ENCODE data around the gene ADAM19. TPM values are rescaled to one million over a fixed set of nuclear protein-coding genes. Genes with fewer than 3 reads are reported as not detected.

Gene ADAM19
- total and polyA plus RNA-seq, 3 donors from 2014 or later: 3.1 to 4.9 (median 4.5) TPM

GRCh38 chr5:157556615-157557418 lies 18.8 kb downstream of the ADAM19 start:
- no peaks in the 10 kb centered on the region for H3K9me3 ChIP-seq
- H3K4me3 ChIP-seq: no peak overlapping the region
- no peaks in the 10 kb centered on the region for H3K36me3 ChIP-seq (ENCODE audit: low read depth, missing control alignments)
- WGBS, 2 donors: 95 to 96% methylated on average over 8 of the region's 8 CpGs
- no peaks in the 10 kb centered on the region for H3K27me3 ChIP-seq
- TF ChIP-seq CTCF (IDR thresholded peaks at IDR 0.05): no peak
- TF ChIP-seq POLR2A (IDR thresholded peaks at IDR 0.05): no peak
- DNase-seq: no peak
- intact Hi-C loops (cut with DNase I; ENCODE audit: low total_unique reads): no loop called here
- H3K27ac ChIP-seq: no peak overlapping the region
- no peaks in the 10 kb centered on the region for H3K4me1 ChIP-seq

- no peak overlapping the region for H3K27ac ChIP-seq
- intact Hi-C loops (cut with DNase I; ENCODE audit: low total_unique reads): no loop called here
- 74 to 78% methylated on average over 4 of the region's 4 CpGs for WGBS, 2 donors
- DNase-seq: no peak
- H3K36me3 ChIP-seq (ENCODE audit: low read depth, missing control alignments): no peaks in the 10 kb centered on the region
- H3K27me3 ChIP-seq: no peaks in the 10 kb centered on the region
- H3K4me1 ChIP-seq: no peaks in the 10 kb centered on the region
- H3K9me3 ChIP-seq: no peaks in the 10 kb centered on the region
- TF ChIP-seq POLR2A (IDR thresholded peaks at IDR 0.05) (no peak), CTCF (IDR thresholded peaks at IDR 0.05) (no peak)
- no peak overlapping the region for H3K4me3 ChIP-seq
These were observed 20.4 kb downstream of the ADAM19 start for GRCh38 chr5:157555037-157555640.

- intact Hi-C loops (cut with DNase I; ENCODE audit: low total_unique reads): no loop called here
- no peak for TF ChIP-seq POLR2A (IDR thresholded peaks at IDR 0.05)
- TF ChIP-seq CTCF (IDR thresholded peaks at IDR 0.05): no peak
- no peak for DNase-seq
- 62 to 65% methylated on average over 10 of the region's 10 CpGs for WGBS, 2 donors
- no peak overlapping the region for H3K4me3 ChIP-seq
- H3K4me1 ChIP-seq: no peaks in the 10 kb centered on the region
- no peaks in the 10 kb centered on the region for H3K36me3 ChIP-seq (ENCODE audit: low read depth, missing control alignments)
- no peaks in the 10 kb centered on the region for H3K9me3 ChIP-seq
- H3K27ac ChIP-seq: no peak overlapping the region
- H3K27me3 ChIP-seq: no peaks in the 10 kb centered on the region
These were observed 21.2 kb downstream of the ADAM19 start for GRCh38 chr5:157554179-157555036.

- Histone ChIP-seq H3K36me3 (ENCODE audit: low read depth, missing control alignments) (no peaks in the 10 kb centered on the region), H3K27ac (no peak overlapping the region), H3K4me3 (no peak overlapping the region), H3K27me3 (no peaks in the 10 kb centered on the region), H3K9me3 (no peaks in the 10 kb centered on the region), H3K4me1 (no peaks in the 10 kb centered on the region)
- intact Hi-C loops (cut with DNase I; ENCODE audit: low total_unique reads): no loop called here
- TF ChIP-seq CTCF (IDR thresholded peaks at IDR 0.05) (no peak), POLR2A (IDR thresholded peaks at IDR 0.05) (no peak)
- no peak for DNase-seq
- WGBS, 2 donors: 80 to 90% methylated on average over 1 of the region's 1 CpG
These were observed 22.9 kb downstream of the ADAM19 start for GRCh38 chr5:157552650-157553049.
